Neural progenitor cell (in vitro differentiated cells): ENCODE results near the gene RAG1. TPM values are rescaled to one million over a fixed set of nuclear protein-coding genes. Genes with fewer than 3 reads are reported as not detected.

Source experiments
- DNase-seq: peaks from one replicate; pipeline ENCODE4 v3.0.0-alpha.2; 2016; ENCODE audit warnings: low spot score
- H2AFZ ChIP-seq: fragments of 200-600 bp; sonication (generic); replicated peaks from 2 replicates; pipeline ENCODE4 v1.6.1; 2016; ENCODE audit warnings: antibody characterized with exemption
- H3F3A ChIP-seq: fragments of 200-600 bp; sonication (generic); 2 replicates; pipeline ENCODE4 v1.6.1; 2016; ENCODE audit warnings: antibody characterized with exemption, low read depth
- H3K27ac ChIP-seq: fragments of 200-600 bp; sonication (generic); 2 replicates; pipeline ENCODE4 v1.5.1; 2016; ENCODE audit warnings: mild to moderate bottlenecking
- H3K27me3 ChIP-seq: fragments of 200-600 bp; sonication (generic); 2 replicates; pipeline ENCODE4 v1.6.1; 2016; ENCODE audit warnings: mild to moderate bottlenecking, moderate library complexity
- H3K36me3 ChIP-seq: fragments of 200-600 bp; sonication (generic); 2 replicates; pipeline ENCODE4 v1.5.1; 2016
- H3K4me1 ChIP-seq: fragments of 200-600 bp; sonication (generic); 2 replicates; pipeline ENCODE4 v1.6.1; 2016; ENCODE audit warnings: mixed run types
- H3K4me2 ChIP-seq: fragments of 200-600 bp; sonication (generic); 2 replicates; pipeline ENCODE4 v1.6.1; 2016
- H3K4me3 ChIP-seq: fragments of 200-600 bp; sonication (generic); 2 replicates; pipeline ENCODE4 v1.5.1; 2016
- H3K79me2 ChIP-seq: fragments of 200-600 bp; sonication (generic); 2 replicates; pipeline ENCODE4 v1.6.1; 2016; ENCODE audit warnings: low read depth
- H3K9ac ChIP-seq: fragments of 200-600 bp; sonication (generic); 2 replicates; pipeline ENCODE4 v1.6.1; 2016
- H3K9me3 ChIP-seq: fragments of 200-600 bp; sonication (generic); 2 replicates; pipeline ENCODE4 v1.5.1; 2016; ENCODE audit warnings: low read depth
- H4K20me1 ChIP-seq: fragments of 200-600 bp; sonication (generic); 2 replicates; pipeline ENCODE4 v1.6.1; 2016; ENCODE audit warnings: low read depth
- H3K27ac Mint-ChIP-seq: 3 replicates; pipeline ENCODE4 v1.8.0; 2021; ENCODE audit warnings: mixed read lengths
- H3K27me3 Mint-ChIP-seq: 2 replicates; pipeline ENCODE4 v1.8.0; 2022; ENCODE audit warnings: low read depth, mild to moderate bottlenecking, inconsistent platforms, moderate library complexity, mixed read lengths; ENCODE audit not compliant: insufficient read depth
- H3K36me3 Mint-ChIP-seq: 3 replicates; pipeline ENCODE4 v1.8.0; 2021; ENCODE audit warnings: mixed read lengths
- H3K4me1 Mint-ChIP-seq: 3 replicates; pipeline ENCODE4 v1.8.0; 2021; ENCODE audit warnings: mixed read lengths
- H3K4me3 Mint-ChIP-seq: 3 replicates; pipeline ENCODE4 v1.8.0; 2021; ENCODE audit warnings: mild to moderate bottlenecking, moderate library complexity, mixed read lengths
- H3K9me3 Mint-ChIP-seq: 3 replicates; pipeline ENCODE4 v1.8.0; 2020; ENCODE audit warnings: mixed read lengths
- CTCF ChIP-seq: fragments of 200-600 bp; sonication (generic); IDR thresholded peaks from 2 replicates; pipeline ENCODE4 v1.5.1; 2017; ENCODE audit warnings: antibody characterized with exemption, mild to moderate bottlenecking
- EZH2 ChIP-seq: fragments of 200-600 bp; sonication (generic); IDR thresholded peaks from 2 replicates; pipeline ENCODE4 v1.6.1; 2017; ENCODE audit warnings: antibody characterized with exemption, mild to moderate bottlenecking, moderate library complexity
- EZH2phosphoT487 ChIP-seq: fragments of 200-600 bp; sonication (generic); IDR thresholded peaks from 2 replicates; pipeline ENCODE4 v1.6.1; 2017; ENCODE audit warnings: antibody characterized with exemption
- total RNA-seq: library from RNA; depleted of rRNA; stranded (reverse); fragments of >200 nt; gene quantifications from 2 replicates; pipeline ENCODE4 v1.2.3, GENCODE V29; 2015; ENCODE audit warnings: low replicate concordance

The RAG1 gene
- total RNA-seq, 1 donor from 2014 or later = 0.84 TPM

GRCh38 chr11:36602135-36602534 is 34.3 kb downstream of the RAG1 start:
- H3K9ac ChIP-seq = no peak overlapping the region
- H3K36me3 ChIP-seq = no peaks in the 10 kb centered on the region
- Mint-ChIP-seq H3K36me3 (no peaks in the 10 kb centered on the region), H3K27ac (no peak overlapping the region), H3K27me3 (peaks cover 3% of the 10 kb centered on the region), H3K4me3 (no peak overlapping the region), H3K4me1 (no peaks in the 10 kb centered on the region), H3K9me3 (no peaks in the 10 kb centered on the region)
- no peaks in the 10 kb centered on the region for H3K27me3 ChIP-seq
- H3K4me1 ChIP-seq = no peaks in the 10 kb centered on the region
- H3K9me3 ChIP-seq = no peaks in the 10 kb centered on the region
- no peak for DNase-seq
- no peak overlapping the region for H3K4me3 ChIP-seq
- H3K79me2 ChIP-seq = no peaks in the 10 kb centered on the region
- H3K4me2 ChIP-seq = no peak overlapping the region
- H2AFZ ChIP-seq = no peak overlapping the region
- no peak for TF ChIP-seq EZH2phosphoT487
- TF ChIP-seq CTCF = no peak
- TF ChIP-seq EZH2 = no peak
- no peak overlapping the region for H3K27ac ChIP-seq
- peaks cover 4% of the 10 kb centered on the region for H3F3A ChIP-seq
- no peaks in the 10 kb centered on the region for H4K20me1 ChIP-seq

GRCh38 chr11:36605221-36606216 is 37.7 kb downstream of the RAG1 start:
- Histone ChIP-seq H3K4me1 (no peaks in the 10 kb centered on the region), H2AFZ (no peak overlapping the region), H3F3A (no peaks in the 10 kb centered on the region), H4K20me1 (no peaks in the 10 kb centered on the region), H3K36me3 (no peaks in the 10 kb centered on the region), H3K9ac (no peak overlapping the region), H3K4me3 (no peak overlapping the region), H3K4me2 (no peak overlapping the region), H3K79me2 (no peaks in the 10 kb centered on the region), H3K9me3 (no peaks in the 10 kb centered on the region), H3K27me3 (no peaks in the 10 kb centered on the region), H3K27ac (no peak overlapping the region)
- no peak for DNase-seq
- no peak overlapping the region for H3K27ac Mint-ChIP-seq
- no peaks in the 10 kb centered on the region for H3K36me3 Mint-ChIP-seq
- H3K27me3 Mint-ChIP-seq = peaks cover 3% of the 10 kb centered on the region
- no peaks in the 10 kb centered on the region for H3K4me1 Mint-ChIP-seq
- H3K4me3 Mint-ChIP-seq = no peak overlapping the region
- no peaks in the 10 kb centered on the region for H3K9me3 Mint-ChIP-seq
- TF ChIP-seq CTCF = no peak

- no peaks in the 10 kb centered on the region for H3K9me3 ChIP-seq
- Mint-ChIP-seq H3K27ac (no peak overlapping the region), H3K4me3 (no peak overlapping the region), H3K4me1 (no peaks in the 10 kb centered on the region), H3K27me3 (no peaks in the 10 kb centered on the region), H3K9me3 (peaks cover 2% of the 10 kb centered on the region), H3K36me3 (peaks cover 2% of the 10 kb centered on the region)
- TF ChIP-seq EZH2phosphoT487 (no peak), EZH2 (no peak), CTCF (no peak)
- H3K9ac ChIP-seq = no peak overlapping the region
- no peaks in the 10 kb centered on the region for H3K36me3 ChIP-seq
- no peak overlapping the region for H2AFZ ChIP-seq
- H3K4me1 ChIP-seq = no peaks in the 10 kb centered on the region
- no peak overlapping the region for H3K4me2 ChIP-seq
- H4K20me1 ChIP-seq = no peaks in the 10 kb centered on the region
- H3K27ac ChIP-seq = no peak overlapping the region
- no peak overlapping the region for H3K4me3 ChIP-seq
- H3K79me2 ChIP-seq = no peaks in the 10 kb centered on the region
- DNase-seq = no peak
- H3K27me3 ChIP-seq = no peaks in the 10 kb centered on the region
- no peaks in the 10 kb centered on the region for H3F3A ChIP-seq
Measured at GRCh38 chr11:36608491-36609199, 40.8 kb downstream of the RAG1 start.
